ENCODE data around the gene KCNMA1. TPM values are rescaled to one million over a fixed set of nuclear protein-coding genes. Genes with fewer than 3 reads are reported as not detected.

Gene KCNMA1
- total and polyA plus RNA-seq, 8 donors: 2.8 to 21.1 (median 4.3) TPM

DNA sequence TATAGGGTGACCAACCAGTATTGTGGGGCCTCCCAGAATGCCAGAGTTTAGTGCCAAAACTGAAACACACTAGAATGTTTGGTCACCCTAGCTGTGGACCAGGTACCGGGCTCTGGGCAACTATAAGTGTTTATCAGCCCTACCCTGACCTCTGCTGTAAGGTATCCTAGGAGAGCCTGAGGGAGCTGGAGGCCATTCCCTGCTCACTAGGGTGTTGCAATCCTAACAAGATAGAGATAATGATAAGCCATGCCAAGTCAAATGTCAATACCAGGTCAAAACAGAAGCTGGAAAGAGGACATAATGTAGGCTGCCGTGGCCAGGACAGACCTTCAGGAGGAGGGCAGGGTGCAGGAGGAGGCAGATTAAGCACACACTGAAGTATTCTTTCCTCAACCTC is 151.8 kb downstream of the KCNMA1 start:
- TF ChIP-seq, protein P1, sequence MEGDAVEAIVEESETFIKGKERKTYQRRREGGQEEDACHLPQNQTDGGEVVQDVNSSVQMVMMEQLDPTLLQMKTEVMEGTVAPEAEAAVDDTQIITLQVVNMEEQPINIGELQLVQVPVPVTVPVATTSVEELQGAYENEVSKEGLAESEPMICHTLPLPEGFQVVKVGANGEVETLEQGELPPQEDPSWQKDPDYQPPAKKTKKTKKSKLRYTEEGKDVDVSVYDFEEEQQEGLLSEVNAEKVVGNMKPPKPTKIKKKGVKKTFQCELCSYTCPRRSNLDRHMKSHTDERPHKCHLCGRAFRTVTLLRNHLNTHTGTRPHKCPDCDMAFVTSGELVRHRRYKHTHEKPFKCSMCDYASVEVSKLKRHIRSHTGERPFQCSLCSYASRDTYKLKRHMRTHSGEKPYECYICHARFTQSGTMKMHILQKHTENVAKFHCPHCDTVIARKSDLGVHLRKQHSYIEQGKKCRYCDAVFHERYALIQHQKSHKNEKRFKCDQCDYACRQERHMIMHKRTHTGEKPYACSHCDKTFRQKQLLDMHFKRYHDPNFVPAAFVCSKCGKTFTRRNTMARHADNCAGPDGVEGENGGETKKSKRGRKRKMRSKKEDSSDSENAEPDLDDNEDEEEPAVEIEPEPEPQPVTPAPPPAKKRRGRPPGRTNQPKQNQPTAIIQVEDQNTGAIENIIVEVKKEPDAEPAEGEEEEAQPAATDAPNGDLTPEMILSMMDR (IDR thresholded peaks at IDR 0.05): no peak
- peak; percentile 47 for ATAC-seq
- Histone ChIP-seq H3K27ac (no peak overlapping the region), H3K4me1 (no peaks in the 10 kb centered on the region), H3K9me3 (no peaks in the 10 kb centered on the region), H3K27me3 (no peaks in the 10 kb centered on the region), H3K36me3 (no peaks in the 10 kb centered on the region), H3K4me3 (no peak overlapping the region)
- DNase-seq: no peak
- intact Hi-C loops (cut with DNase I): no loop called here

DNA sequence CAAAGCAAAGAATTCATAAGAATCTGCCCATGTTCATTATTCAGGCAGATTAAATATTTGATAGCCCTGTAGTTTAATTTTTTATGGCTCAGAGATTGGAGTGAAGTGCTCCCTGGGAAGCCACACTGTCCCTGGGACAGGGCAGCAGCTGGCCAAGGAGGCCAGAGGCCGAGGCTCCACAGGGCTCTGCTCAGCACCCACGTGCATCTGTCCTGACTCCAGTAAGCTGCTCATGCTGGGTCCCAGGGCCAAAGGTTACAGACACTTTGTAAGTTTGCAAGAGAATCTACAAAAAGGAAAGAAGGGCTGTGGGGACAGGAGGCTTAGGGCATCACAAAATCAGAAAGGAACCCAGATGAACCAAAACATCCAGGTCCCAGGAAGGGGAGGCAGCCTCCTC is 155.5 kb downstream of the KCNMA1 start:
- Histone ChIP-seq H3K27ac (no peak overlapping the region), H3K4me1 (no peaks in the 10 kb centered on the region), H3K9me3 (no peaks in the 10 kb centered on the region), H3K36me3 (no peaks in the 10 kb centered on the region), H3K4me3 (no peak overlapping the region), H3K27me3 (no peaks in the 10 kb centered on the region)
- DNase-seq (no peak), ATAC-seq (no peak)
- TF ChIP-seq, protein P1 (IDR thresholded peaks at IDR 0.05): no peak
- intact Hi-C loops (cut with DNase I): no loop called here

DNA sequence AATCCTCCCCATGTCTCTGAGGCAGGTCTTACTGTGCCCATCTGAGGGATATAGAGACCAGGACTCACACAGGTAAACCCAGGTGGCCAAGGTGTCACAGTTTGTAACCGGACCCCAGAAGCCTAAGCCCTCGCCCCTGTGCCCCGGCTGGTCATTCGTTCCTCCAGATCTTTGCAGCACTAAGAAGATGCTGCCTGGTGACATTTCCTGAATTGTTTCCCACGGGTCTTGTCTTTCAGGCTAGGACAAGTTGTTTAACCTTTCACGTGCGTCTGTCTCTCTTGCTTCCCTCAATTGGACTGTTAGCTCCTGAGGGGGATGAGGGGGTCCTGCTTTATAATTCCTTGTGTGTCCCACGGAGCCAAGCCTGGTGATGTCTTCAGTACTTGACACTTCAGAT is 158.0 kb downstream of the KCNMA1 start:
- no peaks in the 10 kb centered on the region for H3K9me3 ChIP-seq
- intact Hi-C loops (cut with DNase I): no loop called here
- ATAC-seq: no peak
- no peaks in the 10 kb centered on the region for H3K4me1 ChIP-seq
- H3K36me3 ChIP-seq: no peaks in the 10 kb centered on the region
- no peak for DNase-seq
- H3K27ac ChIP-seq: no peak overlapping the region
- H3K27me3 ChIP-seq: no peaks in the 10 kb centered on the region
- no peak overlapping the region for H3K4me3 ChIP-seq
- TF ChIP-seq, protein P1 (IDR thresholded peaks at IDR 0.05): no peak

DNA sequence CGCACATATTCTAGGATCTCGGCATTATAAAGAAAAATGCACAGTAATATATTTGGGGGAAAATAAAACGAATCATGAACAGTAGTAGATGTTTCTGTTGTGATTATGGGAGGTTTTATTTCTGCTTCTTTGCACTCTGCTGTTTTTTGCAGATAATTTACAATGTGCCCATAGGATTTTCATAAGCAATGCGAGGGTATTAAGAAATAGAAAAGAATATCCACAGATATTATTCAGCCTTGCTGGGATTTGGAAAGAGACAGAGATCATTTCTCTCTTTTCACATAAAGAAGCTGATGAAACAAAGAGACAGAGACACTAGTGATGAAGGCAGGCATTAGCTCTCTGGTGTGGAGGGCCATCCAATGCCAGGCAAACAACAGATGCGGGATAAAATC is 158.6 kb downstream of the KCNMA1 start:
- Histone ChIP-seq H3K27ac (no peak overlapping the region), H3K4me1 (no peaks in the 10 kb centered on the region), H3K4me3 (no peak overlapping the region), H3K27me3 (no peaks in the 10 kb centered on the region), H3K9me3 (no peaks in the 10 kb centered on the region), H3K36me3 (no peaks in the 10 kb centered on the region)
- intact Hi-C loops (cut with DNase I): no loop called here
- TF ChIP-seq, protein P1 (IDR thresholded peaks at IDR 0.05): no peak
- DNase-seq: no peak
- no peak for ATAC-seq

DNA sequence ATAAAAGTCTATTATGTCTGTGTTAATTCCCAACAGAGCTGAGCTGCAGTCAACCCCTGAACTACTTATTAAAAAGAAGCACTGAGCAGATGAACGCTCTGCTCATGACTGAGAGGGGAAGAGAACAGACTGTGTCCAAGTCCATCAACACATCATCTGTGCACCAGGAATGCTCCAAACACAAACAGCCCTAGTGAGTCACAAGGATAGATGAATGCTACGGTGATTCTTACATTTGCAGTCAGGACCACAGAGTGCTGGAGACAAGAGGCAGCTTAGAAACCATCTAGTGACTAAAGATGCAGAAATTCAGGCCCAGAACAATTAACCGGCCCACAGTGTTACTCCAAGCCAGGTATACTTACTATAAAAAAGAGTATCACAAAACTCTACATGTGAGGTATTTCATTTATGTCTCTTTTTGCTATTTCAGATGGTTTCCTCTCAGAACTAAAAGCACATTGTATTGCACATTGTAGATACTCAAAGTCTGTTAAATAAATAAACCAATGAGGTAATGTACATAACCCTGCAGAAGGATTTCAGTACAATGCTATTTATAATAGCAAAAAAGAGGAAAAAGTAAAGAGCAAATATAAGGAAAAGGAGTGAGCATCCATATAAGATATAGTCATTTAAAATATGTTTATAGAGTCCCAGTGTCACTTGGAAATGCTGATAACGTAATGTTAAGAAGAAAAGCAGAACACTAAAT is 159.2 kb downstream of the KCNMA1 start:
- Histone ChIP-seq H3K27ac (no peak overlapping the region), H3K4me3 (no peak overlapping the region), H3K27me3 (no peaks in the 10 kb centered on the region), H3K4me1 (no peaks in the 10 kb centered on the region), H3K9me3 (no peaks in the 10 kb centered on the region), H3K36me3 (no peaks in the 10 kb centered on the region)
- ATAC-seq (peak; percentile 12), DNase-seq (no peak)
- TF ChIP-seq, protein P1 (IDR thresholded peaks at IDR 0.05): no peak
- intact Hi-C loops (cut with DNase I): no loop called here

Measured in left lung (tissue), 10 donors.